Ecto neural progenitor cell (in vitro differentiated cells): Measurements from ENCODE around the gene EGF.

Source experiments
- DNase-seq: peaks from one replicate; pipeline ENCODE4 v3.0.0-alpha.2; 2018; ENCODE audit warnings: low spot score

EGF gene

DNA sequence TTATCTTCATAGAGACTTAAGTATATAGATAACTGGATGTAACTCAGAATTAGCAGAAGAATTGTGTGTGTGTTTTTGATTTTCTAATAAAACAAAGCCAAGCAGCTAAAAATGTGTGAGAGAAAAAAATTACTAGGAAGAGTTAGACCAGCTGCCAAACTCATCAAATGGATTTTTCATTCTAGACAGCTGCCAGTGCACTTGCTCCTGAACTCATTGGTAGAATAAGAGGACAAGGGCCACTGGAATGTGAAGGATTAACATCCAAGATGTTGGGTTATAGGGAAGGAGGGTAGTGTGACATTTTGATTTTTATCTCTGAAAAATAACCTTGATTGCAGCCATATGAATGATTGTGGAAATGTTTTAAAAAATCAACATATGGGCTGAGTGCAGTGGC lies 49.7 kb downstream of the EGF start:
- DNase-seq = no peak

DNA sequence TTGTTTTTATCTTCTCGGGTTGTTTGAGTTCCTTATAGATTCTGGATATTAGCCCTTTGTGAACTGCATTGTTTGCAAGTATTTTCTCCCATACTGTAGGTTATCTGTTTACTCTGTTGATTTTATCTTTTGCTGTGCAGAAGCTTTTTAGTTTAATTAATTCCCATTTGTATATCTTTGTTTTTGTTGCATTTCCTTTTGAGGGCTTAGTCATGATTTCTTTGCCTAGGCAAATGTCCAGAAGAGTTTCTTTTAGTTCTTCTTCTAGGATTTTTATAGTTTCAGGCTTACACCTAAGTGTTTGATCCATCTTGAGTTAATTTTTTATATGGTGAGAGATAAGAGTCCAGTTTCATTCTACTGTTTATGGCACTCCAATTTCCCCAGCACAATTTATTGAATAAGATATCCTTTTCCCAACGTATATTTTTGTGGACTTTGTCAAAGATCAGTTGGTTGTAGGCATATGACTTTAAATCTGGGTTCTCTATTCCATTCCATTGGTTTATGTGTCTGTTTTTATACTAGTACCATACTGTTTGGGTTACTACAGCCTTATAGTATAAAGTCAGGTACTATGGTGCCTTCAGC lies 54.3 kb downstream of the EGF start:
- DNase-seq = no peak

DNA sequence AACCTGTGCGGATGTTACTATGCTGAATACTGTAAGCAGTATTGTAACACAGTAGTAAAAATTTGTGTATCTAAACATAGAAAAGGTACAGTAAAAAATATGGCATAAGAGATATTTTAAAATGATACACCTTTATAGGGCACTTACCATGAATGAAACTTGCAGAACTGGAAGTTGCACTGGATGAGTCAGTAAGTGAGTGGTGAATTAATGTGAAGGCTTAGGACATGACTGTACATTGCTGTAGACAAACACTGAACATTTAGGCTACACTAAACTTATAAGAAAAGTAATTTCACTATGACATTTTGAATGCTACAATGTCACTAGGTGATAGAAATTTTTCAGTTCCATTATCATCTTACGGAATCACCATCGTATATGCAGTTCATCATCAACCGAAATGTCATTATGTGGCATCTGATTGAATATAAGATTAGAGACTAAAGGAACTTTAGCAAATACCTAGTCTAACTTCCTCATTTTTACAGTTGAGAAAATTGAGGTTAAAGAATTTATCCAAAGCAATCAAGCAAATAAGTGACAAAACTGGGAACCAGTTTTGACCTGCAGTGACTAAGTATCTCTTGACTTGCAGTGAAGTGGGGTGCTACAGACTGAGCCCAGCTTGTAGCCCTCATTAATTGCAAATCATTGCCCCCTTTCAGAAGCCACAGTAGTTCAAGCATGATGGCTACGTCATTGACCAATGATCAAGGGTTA lies 55.3 kb downstream of the EGF start:
- no peak for DNase-seq

DNA sequence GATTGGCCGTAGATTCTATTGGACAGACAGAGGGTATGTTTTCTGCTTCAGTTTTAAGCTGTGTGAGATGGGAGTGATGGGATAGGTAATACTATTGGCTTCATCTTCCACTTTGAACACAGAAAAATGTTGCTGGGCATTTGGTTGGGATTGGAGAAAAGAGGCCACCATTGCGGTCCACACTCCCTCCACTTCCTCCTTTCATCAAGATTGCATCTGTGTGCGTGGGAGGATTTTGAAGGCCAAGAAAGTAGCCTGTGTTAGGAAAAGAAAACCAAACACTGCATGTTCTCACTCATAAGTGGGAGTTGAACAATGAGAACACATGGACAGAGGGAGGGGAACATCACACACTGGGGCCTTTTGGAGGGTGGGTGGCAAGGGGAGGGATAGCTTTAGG lies 56.4 kb downstream of the EGF start:
- DNase-seq = no peak

DNA sequence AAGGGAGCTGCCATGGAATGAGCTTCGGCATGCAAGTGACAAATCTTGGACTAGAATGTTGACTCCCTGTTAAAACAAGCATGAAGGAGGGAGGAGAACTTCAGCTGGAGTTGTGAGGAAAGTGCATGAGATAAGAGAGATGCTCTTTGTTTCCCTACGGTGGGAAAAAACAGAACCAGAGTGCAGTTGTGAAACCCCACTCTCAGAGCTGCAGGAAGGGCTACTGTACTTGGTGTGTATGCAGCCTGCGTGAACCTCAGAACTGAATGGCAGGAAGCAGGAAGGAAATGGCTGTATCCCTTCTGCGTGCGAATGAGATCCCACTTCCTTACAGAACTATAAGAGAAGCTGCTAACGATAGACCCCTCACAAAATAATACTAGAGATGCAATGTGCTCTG lies 57.2 kb downstream of the EGF start:
- DNase-seq = no peak

DNA sequence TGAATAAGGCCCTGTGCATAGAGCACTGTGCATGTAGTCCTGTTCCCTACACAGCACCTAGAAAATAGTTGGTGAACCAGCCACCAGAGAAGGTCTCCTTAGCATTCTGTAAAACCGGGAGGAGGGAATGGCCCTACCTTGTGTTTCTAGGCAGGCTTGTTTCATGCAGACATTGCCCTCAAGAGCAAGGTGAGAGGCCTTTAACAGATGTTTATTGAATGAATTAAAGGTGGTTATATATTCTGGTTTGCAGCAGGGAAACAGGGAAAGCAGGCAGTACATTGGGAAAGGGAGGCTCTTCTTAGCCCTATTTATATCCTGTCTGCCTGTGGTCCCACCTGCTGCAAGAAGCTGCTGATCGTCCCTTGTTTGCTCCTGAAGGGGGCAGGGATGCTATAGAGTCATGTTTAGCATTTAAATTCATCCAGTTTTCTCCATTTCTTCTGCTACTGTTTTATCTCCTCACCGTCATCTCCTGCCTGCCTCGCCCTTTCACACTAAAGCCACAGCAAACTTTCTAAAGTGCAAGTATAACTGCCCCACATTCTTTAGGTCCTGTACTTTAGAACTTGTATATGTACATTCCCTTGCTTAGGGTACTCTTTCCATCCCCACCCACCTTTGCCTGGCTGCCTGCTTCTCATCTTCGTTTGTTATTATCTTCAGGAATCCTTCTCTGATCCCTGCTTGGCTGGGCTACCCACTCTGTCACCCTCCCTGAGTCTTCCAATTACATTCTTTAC lies 60.3 kb downstream of the EGF start:
- DNase-seq = no peak

DNA sequence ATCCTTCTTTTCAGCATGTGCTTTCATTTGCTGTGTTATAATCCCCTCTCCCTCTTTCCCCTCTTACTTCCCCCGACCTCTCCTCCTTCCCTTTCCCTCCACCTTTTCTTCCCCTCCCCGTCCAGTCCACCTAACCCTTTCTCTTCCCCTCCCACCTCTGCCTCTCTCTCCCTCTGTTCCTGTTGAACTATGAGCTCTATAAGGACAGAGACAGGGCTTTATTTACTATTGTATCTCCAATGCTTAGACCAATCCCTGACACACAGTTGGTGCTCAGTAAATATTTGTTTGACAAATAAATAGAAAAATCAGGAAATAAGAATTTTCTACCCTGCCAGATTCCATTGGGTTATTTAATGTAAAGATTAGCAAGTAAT lies 60.8 kb downstream of the EGF start:
- DNase-seq = no peak

DNA sequence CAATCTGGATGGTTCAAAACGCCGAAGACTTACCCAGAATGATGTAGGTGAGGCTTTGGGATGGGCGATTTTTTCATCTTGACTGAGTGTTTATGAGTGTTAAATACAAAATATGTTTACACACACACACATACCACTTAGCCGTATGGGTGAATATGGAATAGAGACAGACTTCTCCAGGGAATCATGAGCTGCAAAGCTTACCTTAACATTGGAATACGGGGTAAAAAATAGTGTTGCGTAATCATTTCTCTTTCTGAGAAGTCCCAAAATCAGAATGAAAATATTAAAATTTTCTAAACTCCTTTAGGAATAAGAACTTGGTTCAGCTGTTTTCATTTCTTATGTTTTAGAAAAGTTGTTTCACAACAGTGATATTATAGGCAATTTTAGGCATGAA lies 63.5 kb downstream of the EGF start:
- no peak for DNase-seq

DNA sequence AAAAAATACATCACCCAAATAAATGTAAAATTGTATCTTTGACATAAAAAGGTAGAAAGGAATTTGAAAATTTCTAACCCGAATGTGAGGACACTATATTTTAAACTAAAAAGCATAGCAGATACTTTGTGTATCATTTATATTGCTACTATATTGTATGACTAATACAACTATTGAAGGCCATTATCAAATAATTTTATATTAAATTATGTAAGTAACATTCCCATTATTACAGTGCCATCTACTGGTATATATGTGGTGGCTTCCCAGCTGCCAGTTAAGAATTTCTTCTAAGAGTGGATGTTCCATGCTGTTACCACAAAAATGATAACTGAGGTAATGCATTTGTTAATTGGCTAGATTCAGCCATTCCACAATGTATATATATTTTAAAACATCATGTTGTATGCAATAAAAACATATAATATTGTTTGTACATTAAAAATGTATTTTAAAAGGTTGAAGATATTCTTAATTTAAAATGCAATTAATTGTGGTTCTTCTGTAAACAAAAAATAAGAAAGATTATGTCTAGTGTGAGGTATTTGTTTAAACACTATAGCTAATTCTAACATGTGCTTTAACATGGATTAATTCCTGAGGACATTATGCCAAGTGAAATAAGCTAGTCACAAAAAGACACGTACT lies 65.3 kb downstream of the EGF start:
- no peak for DNase-seq

DNA sequence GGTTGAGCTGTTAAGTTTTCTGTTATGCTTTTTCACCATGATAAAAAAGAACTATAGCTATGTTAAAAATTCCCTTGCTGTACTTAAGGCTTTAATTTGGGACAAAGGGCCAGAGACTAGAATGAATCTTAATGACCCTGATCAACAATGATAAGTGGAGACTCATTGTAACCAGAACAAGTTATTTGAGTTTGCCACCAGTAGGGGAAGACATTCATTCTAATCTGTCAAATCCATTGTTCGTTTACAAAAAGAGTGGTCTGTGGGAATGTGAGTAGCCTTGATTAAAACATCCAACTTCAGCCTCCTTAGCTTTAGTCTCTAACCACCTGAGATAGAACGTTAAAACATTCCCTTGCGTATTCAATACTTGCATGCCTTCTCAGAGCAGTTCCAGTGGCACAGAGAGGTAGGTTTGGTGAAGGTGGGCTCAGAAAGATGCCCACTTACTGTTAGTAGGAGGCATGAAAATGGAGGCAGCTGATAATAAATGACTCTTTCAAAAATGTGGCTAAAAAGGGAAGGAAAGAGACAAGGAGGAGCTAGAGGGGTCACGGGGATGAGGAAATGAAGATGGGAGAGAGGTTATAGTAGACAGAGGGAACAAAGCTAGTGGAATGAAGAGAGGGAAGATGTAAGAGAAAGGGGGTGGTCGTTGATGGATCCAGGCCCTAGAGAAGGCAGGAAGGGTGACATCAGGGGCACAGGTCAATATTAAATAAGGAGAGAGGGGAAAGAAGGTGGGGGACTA lies 66.2 kb downstream of the EGF start:
- no peak for DNase-seq

DNA sequence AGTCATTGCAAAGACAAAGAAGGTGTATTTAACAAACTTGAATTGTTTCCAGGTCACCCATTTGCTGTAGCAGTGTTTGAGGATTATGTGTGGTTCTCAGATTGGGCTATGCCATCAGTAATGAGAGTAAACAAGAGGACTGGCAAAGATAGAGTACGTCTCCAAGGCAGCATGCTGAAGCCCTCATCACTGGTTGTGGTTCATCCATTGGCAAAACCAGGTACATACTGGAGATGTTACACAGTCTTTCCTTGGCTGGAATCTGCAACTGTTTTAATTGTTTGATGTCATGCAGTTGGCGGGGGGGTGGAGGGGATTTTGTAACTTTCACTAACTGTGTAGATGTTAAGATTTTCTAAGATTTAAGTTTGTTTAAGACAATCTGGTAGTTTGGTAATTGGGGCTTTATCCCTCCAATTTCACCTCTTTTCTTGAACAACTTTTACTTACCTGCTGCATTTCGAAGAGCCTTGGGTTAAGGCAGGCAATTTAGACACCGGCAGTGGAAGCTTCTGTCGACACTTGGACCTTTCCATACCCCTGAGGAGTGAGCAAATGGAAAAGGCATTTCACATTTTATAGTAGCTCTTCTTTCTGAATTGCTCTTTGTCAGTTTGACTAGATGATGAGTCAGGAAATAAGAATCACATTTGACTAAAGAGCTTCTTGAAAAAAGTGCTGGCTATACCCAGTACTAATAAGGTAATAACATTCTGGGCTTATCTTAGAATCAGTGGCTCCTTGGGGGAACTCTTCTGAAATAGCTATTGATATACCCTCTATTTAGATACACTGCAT lies 67.4 kb downstream of the EGF start:
- DNase-seq = no peak

DNA sequence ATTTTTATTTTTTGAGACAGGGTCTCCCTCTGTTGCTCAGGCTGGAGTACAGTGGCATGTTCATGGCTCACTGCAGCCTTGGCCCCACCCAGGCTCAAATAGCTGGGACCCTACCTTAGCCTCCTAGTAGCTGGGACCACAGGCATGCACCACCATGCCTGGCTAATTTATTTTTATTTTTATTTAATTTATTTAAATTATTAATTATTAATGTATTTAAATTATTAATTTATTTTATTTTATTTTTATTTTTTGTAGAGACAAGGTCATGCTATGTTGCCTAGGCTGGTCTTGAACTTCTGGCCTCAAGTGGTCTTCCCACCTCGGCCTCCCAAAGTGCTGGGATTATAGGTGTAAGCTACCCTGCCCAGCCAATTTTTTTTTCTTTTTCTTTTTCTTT lies 69.3 kb downstream of the EGF start:
- no peak for DNase-seq

DNA sequence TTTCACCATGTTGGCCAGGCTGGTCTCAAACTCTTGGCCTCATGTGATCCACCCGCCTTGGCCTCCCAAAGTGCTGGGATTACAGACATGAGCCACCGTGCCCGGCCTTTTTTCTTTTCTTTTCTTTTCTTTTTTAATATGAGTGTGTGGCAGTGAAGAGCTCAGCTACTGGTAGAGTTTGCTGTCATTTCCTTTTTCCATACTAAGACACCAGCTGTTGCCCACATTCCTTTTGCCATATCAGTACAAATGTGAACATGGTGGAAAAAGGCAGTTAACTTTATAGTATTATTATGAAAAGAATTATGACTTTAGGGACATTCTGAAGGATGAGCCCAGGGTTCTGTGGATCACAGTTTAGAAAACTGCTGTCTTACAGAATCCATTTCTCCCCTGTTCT lies 69.8 kb downstream of the EGF start:
- DNase-seq = no peak

DNA sequence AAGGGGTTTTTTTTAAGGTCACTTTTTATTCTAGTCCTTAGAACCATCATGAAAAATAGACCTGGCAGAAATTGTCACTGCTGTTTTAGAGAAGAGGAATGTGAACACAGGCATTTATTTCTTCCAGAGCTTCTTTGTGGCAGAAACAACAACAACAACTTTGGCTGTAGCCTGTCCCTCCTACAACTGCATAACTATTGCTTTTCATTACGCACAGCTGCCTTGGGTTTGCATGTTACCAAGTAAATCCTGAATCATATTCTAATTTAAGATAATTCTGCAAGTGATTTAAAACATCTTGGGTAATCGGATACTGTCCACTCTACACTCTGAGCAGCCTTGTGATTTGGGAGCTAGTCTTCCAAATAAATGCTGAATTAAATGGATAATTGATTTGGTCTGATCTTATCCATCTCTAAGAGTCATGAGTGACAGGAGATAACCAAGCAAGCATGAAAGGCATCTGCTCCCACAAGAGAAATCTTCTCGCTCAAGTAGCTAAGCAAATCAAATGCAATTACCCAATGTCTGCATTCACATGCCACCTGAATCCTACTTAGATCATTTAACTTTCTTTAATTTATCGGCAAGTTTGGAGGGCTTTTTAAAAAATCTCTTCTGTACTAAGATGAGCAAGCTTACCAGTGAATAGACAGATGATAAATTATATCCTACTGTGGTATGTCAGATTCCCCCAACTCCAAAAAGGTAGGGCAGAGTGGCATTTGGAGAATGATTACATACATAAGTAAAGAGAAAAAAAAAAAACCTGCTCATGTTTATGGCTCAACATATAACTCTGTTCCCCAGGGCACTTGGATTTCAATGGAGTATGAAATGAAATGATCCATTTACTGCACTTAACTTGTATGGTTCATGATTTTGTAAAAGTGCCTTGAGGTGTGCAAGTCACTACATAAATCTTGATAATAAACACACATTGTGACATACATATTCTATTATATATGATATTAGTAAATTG lies 73.6 kb downstream of the EGF start:
- no peak for DNase-seq

DNA sequence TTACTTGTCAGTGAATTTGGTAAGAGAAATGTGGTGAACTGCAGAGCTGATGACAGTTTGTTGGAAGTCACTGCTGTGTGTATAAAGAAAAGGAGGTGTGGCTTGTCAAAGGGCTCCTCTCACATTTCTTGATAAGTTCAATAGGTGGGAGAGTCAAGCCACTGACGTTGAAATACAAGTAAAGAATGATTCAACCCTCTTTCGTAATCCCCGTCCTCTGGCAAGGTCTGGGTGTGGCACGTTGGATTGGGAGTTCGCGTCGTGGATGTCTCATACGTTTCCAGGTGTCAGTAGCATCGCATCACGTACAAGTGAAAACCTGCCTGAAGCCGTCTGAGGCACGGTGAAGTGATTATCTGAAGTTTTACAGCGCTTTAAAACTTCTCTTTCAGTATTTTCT lies 76.4 kb downstream of the EGF start:
- no peak for DNase-seq

DNA sequence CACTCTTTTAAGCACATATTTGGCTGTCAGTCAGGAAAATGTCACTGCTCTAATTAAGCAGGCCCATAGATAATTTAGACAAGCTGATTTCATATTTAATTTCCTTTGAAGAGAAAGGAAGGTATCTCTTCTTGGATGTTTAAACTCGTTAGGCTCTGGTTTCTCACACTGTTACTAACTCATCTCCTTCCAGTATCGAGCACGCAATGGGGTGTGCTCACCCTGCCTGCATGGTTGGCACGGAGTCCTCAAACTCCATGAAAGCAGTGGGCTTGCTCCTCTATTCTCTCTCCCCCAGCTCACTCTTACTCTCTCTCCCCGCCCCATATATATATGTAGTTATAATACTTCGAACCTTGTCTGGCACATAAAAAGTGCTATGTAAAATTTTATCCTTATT lies 76.9 kb downstream of the EGF start:
- DNase-seq = no peak

DNA sequence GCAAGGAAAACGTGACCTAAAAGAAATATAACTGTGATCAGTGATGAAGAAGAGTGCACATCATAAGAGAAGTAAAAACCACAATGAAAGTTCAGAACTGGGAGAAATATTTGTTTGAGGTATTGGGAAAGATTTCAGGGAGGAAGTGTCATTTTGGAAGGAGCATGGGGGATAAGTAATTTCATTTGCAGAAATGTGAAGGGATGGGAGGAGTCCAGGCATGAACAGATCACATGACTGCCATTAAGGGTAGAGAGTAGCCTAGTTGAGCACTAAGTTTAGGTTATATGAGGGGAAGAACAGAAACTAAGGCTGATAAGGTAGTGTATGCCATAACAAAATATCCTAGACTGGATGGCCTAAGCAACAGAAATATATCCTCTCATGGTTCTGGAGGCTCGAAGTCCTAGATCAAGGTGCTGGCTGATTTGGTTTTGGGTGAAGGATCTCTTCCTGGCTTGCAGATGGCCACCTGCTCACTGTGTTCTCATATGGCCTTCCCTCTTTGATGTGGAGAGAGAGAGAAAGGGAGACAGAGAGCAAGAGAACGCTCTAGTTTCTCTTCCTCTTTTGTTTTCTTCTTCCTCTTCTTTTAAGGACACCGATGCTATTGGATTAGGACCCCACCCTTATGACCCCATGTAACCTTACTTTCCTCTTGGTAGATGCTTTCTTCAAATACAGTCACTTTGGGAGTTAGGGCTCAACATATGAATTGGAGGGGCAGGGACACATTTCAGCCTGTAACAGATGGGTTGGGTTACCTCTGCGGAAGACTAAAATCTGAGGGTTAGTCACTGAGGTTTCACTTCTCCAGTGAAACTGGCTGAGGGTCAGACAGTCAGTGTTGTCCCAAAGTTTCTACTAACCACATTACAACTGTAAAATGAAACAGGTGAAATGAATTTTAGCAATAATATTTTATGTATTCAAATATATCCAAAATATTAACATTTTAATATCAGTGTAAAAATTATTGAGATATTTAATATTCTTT lies 77.9 kb downstream of the EGF start:
- no peak for DNase-seq

DNA sequence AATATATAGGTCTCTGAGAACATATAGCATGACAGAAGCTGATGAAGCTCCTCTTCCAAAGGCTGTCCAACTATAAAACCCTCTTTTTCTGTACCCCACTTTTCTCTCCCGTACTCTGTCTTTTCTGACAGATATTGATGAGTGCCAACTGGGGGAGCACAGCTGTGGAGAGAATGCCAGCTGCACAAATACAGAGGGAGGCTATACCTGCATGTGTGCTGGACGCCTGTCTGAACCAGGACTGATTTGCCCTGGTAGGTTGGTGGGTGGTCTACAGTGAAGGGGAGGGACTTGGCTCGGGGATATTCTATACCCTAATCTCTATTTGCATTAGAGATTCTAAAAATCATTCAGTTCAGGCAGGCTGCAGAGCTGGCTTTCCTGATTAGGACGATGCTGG lies 80.4 kb downstream of the EGF start:
- DNase-seq = no peak

DNA sequence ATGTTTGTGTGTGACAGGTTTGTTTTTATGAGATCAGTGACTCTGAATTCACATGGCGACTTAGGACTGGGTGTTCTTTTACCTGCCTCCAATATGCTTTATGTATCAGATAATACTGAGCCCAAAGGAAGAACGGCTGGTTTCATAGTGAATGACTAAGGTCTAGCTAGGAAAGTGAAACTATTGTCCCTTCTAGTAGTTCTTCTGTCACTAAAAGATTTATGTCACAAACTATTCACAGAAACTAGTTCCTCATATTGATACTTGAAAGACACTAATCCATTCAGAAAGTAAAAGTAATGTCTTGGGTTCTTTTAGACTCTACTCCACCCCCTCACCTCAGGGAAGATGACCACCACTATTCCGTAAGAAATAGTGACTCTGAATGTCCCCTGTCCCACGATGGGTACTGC lies 81.7 kb downstream of the EGF start:
- DNase-seq = no peak
